CD4-positive, alpha-beta T cell (primary cell): Measurements from ENCODE around the gene GARS1. TPM values are rescaled to one million over a fixed set of nuclear protein-coding genes. Genes with fewer than 3 reads are reported as not detected.

Source experiments
- ATAC-seq: fragments of 200-7000 bp; cut with Tn5 transposase; one replicate; pipeline ENCODE4 v1.10.0; 2022; ENCODE audit warnings: mild to moderate bottlenecking; ENCODE audit not compliant: poor library complexity
- CTCF ChIA-PET: fragments of 350-600 bp; sonication (Branson Sonifier 250); formaldehyde crosslinking; loops from one replicate; lab custom pipeline; 2021; ENCODE audit warnings: antibody characterized with exemption, inconsistent platforms; lab: Charles Lee
- POLR2A ChIA-PET: fragments of 350-600 bp; sonication (Branson Sonifier 250); formaldehyde crosslinking; loops from one replicate; lab custom pipeline; 2021; ENCODE audit warnings: antibody characterized with exemption, inconsistent platforms; lab: Charles Lee
- DNase-seq, 14 experiments: peaks; one replicate each; pipeline ENCODE4 v3.0.0-alpha.2; 2013 to 2020; ENCODE audit warnings: mixed read lengths in 2 of 14
- H3K27ac ChIP-seq, 2 donors: one replicate each; pipeline versions ENCODE4 v1.5.1 to v1.7.0; 2013; ENCODE audit warnings: low read length in 2 of 2, low read depth in 1 of 2, mild to moderate bottlenecking in 1 of 2
- H3K27me3 ChIP-seq, 2 experiments: 1 replicate in 1 of 2; 2 replicates in 1 of 2; pipeline versions ENCODE4 v1.6.1 to v1.7.0; 2013; ENCODE audit warnings: low read length in 2 of 2, control low read depth in 1 of 2, mild to moderate bottlenecking in 1 of 2, moderate library complexity in 1 of 2; ENCODE audit not compliant: insufficient read depth in 2 of 2, control insufficient read depth in 1 of 2
- H3K36me3 ChIP-seq: one replicate; pipeline ENCODE4 v1.6.1; 2013; ENCODE audit warnings: low read length, control low read depth; ENCODE audit not compliant: insufficient read depth
- H3K4me1 ChIP-seq: one replicate; pipeline ENCODE4 v1.6.1; 2013; ENCODE audit warnings: low read length, control low read depth; ENCODE audit not compliant: insufficient read depth
- H3K4me3 ChIP-seq: one replicate; pipeline ENCODE4 v1.5.1; 2013; ENCODE audit warnings: mild to moderate bottlenecking, low read length, moderate library complexity
- H3K9me3 ChIP-seq, 2 experiments: 1 replicate in 1 of 2; 2 replicates in 1 of 2; pipeline versions ENCODE4 v1.6.1 to v1.7.0; 2013; ENCODE audit warnings: low read length in 2 of 2, mild to moderate bottlenecking in 2 of 2, control low read depth in 1 of 2, moderate library complexity in 1 of 2; ENCODE audit not compliant: control insufficient read depth in 1 of 2, insufficient read depth in 1 of 2
- H3K27ac Mint-ChIP-seq: one replicate; pipeline ENCODE4 v1.8.0; 2020; ENCODE audit warnings: mixed read lengths
- H3K27me3 Mint-ChIP-seq: one replicate; pipeline ENCODE4 v1.8.0; 2021; ENCODE audit warnings: mixed read lengths
- H3K36me3 Mint-ChIP-seq: one replicate; pipeline ENCODE4 v1.8.0; 2021; ENCODE audit warnings: low read depth, mixed read lengths
- H3K4me1 Mint-ChIP-seq: one replicate; pipeline ENCODE4 v1.8.0; 2021; ENCODE audit warnings: low read depth, mixed read lengths
- H3K4me3 Mint-ChIP-seq: one replicate; pipeline ENCODE4 v1.8.0; 2020; ENCODE audit warnings: mild to moderate bottlenecking, mixed read lengths
- H3K9me3 Mint-ChIP-seq: one replicate; pipeline ENCODE4 v1.8.0; 2020; ENCODE audit warnings: mixed read lengths
- CTCF ChIP-seq: fragments of 200-600 bp; IDR thresholded peaks from one replicate; pipeline ENCODE4 v1.8.0; 2022; ENCODE audit warnings: antibody characterized with exemption, mild to moderate bottlenecking
- intact Hi-C, 2 experiments: fragments of 100-400 bp; cut with DNase I in 1 of 2; cut with micrococcal nuclease in 1 of 2; formaldehyde crosslinking; loops; one replicate each; pipeline versions ENCODE4 v1.15.1 to v1.9.0; 2023 to 2025; cut with DNase I, micrococcal nuclease
- total RNA-seq, 174 experiments: library from RNA in 2 of 174; stranded (reverse) in 2 of 174; gene quantifications; one replicate each; pipeline ENCODE4 v1.2.3 and lab custom pipeline; 2021 to 2026

GARS1 gene
- total RNA-seq, 2 experiments from 2014 or later: 127 to 132 TPM

GRCh38 chr7:30598121-30598876 lies 3.6 kb downstream of the GARS1 start:
- peaks cover 21% of the 10 kb centered on the region for H3K4me1 ChIP-seq
- peaks cover 40% of the 10 kb centered on the region for H3K36me3 ChIP-seq
- H3K9me3 ChIP-seq: no peaks in the 10 kb centered on the region
- ATAC-seq: no peak
- Mint-ChIP-seq H3K27ac (no peak overlapping the region), H3K9me3 (no peaks in the 10 kb centered on the region), H3K36me3 (peaks cover 85% of the 10 kb centered on the region), H3K4me3 (peak overlapping the region; percentile 34), H3K4me1 (peaks cover 63% of the 10 kb centered on the region), H3K27me3 (no peaks in the 10 kb centered on the region)
- H3K27ac ChIP-seq: no peak overlapping the region
- H3K4me3 ChIP-seq: no peak overlapping the region
- ChIA-PET POLR2A (no interaction called here), CTCF (no interaction called here)
- H3K27me3 ChIP-seq: no peaks in the 10 kb centered on the region
- DNase-seq: no peak
- intact Hi-C loops: loop anchor here in 1 of 2 experiments (5.0 to 10.0 kb wide), 2 partner anchors 571 to 1897 kb away; partner anchors contain the start of genes AVL9, FKBP14, LSM5 and PLEKHA8
- no peak for TF ChIP-seq CTCF

- TF ChIP-seq CTCF: no peak
- DNase-seq (no peak), ATAC-seq (no peak)
- H3K27me3 ChIP-seq: no peaks in the 10 kb centered on the region
- no peak overlapping the region for H3K27ac ChIP-seq
- peaks cover 92% of the 10 kb centered on the region for H3K36me3 ChIP-seq
- Mint-ChIP-seq H3K4me1 (peaks cover 10% of the 10 kb centered on the region), H3K9me3 (no peaks in the 10 kb centered on the region), H3K27ac (no peak overlapping the region), H3K36me3 (peaks cover 98% of the 10 kb centered on the region), H3K4me3 (no peak overlapping the region), H3K27me3 (no peaks in the 10 kb centered on the region)
- intact Hi-C loops: no loop called here
- no peaks in the 10 kb centered on the region for H3K9me3 ChIP-seq
- CTCF ChIA-PET: no interaction called here
- POLR2A ChIA-PET: interaction anchor here (2.4 kb wide), 1 partner anchor 11 kb away, joined by 8 read pairs; the partner anchor contains the start of gene GARS1
- no peaks in the 10 kb centered on the region for H3K4me1 ChIP-seq
- no peak overlapping the region for H3K4me3 ChIP-seq
These were observed 10.2 kb downstream of the GARS1 start for GRCh38 chr7:30604901-30605300.

- no peak for ATAC-seq
- CTCF ChIA-PET: no interaction called here
- peaks cover 92% of the 10 kb centered on the region for H3K36me3 ChIP-seq
These were observed 11.2 kb downstream of the GARS1 start for GRCh38 chr7:30605832-30606231.

More at GRCh38 chr7:30605832-30606231, 11.2 kb downstream of the GARS1 start:
- Mint-ChIP-seq H3K9me3 (no peaks in the 10 kb centered on the region), H3K27ac (no peak overlapping the region), H3K27me3 (no peaks in the 10 kb centered on the region), H3K4me1 (peaks cover 7% of the 10 kb centered on the region), H3K36me3 (peaks cover 98% of the 10 kb centered on the region), H3K4me3 (no peak overlapping the region)
- DNase-seq: no peak
- intact Hi-C loops: no loop called here
- Histone ChIP-seq H3K4me3 (no peak overlapping the region), H3K27me3 (no peaks in the 10 kb centered on the region), H3K4me1 (no peaks in the 10 kb centered on the region), H3K27ac (no peak overlapping the region), H3K9me3 (no peaks in the 10 kb centered on the region)
- POLR2A ChIA-PET: interaction anchor here (2.4 kb wide), 1 partner anchor 12 kb away, joined by 8 read pairs; the partner anchor contains the start of gene GARS1
- TF ChIP-seq CTCF: no peak
